ENCODE results near the gene KDM2B. TPM values are rescaled to one million over a fixed set of nuclear protein-coding genes. Genes with fewer than 3 reads are reported as not detected.

The KDM2B gene
- total RNA-seq, 2 donors from 2014 or later: 28.9 to 66.8 TPM

DNA sequence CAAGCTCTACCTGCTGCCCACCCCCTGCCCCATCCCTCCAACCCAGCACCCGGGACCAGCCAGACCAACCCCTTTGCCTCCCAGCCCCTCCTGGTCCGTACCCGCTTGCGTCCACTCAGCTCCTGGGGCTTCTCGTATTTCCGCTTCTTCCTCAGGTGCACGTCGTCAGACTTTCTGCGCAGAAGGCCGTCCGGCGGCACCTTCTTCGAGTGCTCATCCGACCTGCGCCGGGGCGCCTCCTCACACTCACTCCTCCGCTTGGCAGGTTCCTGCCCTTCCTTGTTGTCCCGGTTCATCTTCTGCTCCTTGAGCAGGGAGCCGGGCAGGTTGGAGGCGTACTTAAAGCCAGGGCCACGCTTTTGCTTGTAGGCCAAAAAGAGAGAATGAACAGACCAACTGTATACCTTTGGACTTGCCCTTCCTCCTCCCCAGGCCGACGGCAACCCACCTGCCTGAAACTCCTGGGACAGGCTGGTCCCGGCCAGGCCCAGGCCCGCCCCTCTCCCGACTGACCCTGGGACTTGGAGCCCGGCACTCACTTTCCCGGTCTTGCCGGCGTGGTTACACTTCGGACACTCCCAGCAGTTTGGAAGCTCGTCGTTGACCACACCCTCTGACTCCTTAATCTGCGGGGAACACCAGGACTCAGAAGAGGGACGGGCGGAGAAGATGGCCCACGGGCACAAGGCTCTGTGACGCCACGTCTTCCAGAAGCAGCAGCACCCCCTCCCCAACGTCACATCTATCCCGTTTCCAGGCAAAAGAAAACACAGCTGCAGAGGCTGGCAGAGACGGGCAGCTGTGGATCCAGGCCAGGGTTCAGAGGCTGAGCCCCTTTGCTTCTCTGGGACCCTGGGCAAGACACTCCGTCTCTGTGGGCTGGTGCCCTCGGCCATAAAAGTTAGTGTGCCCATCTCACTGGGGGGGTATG is 136.6 kb downstream of the KDM2B start:
- DNase-seq (ENCODE audit: low spot score in 2 of 2) (no peak), ATAC-seq (no peak)
- H3K9me3 Mint-ChIP-seq: no peaks in the 10 kb centered on the region
- H3K36me3 Mint-ChIP-seq: peaks cover 0 to 32% of the 10 kb centered on the region in 2 donors
- peak overlapping the region; percentile 28 to 44 for H3K27ac Mint-ChIP-seq

DNA sequence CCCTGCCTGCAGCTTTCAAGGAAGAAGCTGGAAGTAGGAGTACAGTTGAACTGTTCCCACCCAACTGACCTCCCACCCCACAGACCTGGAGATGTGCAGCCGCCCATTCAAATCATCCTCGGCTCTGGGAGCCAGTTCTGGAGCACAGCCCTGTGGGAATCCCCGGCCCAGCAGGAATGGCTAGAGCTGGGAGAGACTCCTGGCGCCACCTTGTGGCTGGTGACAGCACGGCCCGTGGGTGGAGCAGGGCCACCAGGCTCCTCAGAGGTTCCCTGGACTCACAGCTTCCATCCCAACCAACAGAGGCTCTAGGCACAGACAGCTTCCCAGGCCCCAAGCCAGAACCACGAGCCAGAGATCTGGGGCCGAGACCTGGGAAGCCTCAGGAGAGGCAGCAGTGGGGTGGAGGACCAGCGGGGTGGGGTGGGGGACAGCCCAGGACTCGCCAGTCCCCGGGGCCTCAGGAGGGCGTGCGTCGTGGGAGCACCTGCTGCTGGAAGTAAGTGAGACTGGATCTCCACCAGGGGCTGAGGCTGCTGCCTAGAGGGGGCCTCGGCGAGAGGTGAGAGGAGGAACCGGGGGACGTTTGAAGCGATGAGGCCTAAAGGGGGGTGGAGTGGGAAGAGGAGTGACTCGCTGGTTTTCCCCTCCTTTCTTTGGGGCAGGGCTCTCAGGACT is 137.5 kb downstream of the KDM2B start:
- DNase-seq (ENCODE audit: low spot score in 2 of 2) (peak; percentile 74 to 77), ATAC-seq (peak; percentile 74 to 92)
- Mint-ChIP-seq H3K36me3 (peaks cover 0 to 24% of the 10 kb centered on the region in 2 donors), H3K9me3 (no peaks in the 10 kb centered on the region), H3K27ac (peak overlapping the region; percentile 28 to 87)

DNA sequence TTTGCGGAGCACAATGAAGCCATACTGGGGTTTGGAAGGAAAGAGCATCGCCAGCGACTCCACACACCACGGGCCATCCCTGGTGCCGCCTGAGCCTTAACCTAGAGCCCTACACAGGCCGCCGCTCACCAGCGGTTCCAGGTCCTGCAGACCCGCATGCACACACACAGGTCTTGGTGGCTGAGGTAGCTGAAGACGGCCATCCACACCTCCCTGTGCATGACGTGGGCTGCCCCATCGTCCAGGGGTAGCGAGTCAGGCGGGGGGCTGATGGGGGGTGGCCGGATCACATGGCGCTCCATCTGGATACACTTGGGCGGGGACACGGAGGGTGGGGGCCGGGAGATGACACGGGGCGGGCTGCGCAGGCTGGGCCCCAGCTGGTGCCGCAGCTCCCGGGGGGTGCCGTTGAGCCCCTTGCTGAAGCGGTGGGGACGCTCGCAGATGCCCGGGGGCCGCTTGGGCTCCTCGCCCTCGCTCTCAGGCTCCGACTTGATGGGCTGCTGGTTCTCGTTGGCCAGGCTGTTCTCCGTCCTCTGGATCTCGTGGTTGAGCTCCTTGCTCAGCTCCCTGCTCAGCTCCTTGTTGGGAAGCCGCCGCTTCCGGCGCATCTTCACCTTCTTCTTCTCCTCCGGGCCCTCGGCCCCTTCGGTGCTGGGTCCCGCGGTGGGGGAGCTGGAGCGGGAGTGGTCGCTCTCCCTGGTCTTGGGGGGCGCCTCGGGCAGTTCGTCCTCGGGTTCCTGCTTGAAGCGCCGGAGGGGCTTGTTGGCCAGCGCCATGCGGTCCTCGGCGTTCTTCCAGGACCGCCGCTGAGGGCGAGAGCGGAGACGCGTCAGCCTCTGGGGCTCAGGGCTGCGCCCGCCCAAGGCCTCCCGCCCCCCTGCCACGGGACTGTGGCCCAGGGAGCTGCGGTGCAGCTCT is 138.5 kb downstream of the KDM2B start:
- Mint-ChIP-seq H3K9me3 (no peaks in the 10 kb centered on the region), H3K36me3 (peaks cover 4 to 28% of the 10 kb centered on the region in 2 donors), H3K27ac (no peak overlapping the region)
- DNase-seq (ENCODE audit: low spot score in 2 of 2): no peak
- no peak for ATAC-seq

DNA sequence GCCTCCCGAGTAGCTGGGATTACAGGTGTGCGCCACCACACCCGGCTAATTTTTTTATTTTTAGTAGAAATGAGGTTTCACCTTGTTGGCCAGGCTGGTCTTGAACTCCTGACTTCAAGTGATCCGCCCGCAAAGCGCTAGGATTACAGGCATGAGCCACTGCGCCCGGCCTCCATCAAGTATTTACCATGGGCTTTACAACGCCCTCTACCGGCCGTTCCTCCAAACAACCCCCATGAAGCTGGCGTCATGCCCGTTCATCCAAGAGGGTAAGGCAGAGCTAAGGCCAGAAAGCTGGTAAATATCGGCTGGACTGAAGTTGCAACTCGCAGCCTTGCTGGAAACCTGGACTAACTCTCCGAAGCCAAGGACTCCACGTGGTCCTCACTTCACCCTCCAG is 139.3 kb downstream of the KDM2B start:
- ATAC-seq (no peak), DNase-seq (ENCODE audit: low spot score in 2 of 2) (no peak)
- Mint-ChIP-seq H3K27ac (no peak overlapping the region), H3K9me3 (peaks cover 7% of the 10 kb centered on the region in 2 donors), H3K36me3 (peaks cover 11 to 35% of the 10 kb centered on the region in 2 donors)

DNA sequence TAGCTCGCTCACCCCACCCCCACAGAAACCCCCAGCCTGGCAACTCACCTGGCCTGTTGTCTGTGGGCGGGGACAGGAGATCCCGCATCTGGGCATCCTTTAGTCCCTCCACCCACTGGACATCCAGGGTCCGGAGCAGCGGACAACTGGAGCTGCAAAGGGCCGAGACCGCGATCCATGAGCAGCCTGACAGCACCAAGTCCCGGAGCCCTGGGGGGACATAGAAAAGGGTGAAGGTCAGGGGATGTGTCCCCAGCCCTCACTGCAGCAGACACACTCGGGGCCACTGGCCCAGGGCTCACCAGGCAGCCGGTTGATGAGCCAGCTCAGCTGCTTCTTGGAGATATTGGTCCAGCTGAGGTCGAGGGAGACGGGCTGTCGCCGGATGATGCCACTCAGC is 140.1 kb downstream of the KDM2B start:
- H3K27ac Mint-ChIP-seq: no peak overlapping the region
- H3K9me3 Mint-ChIP-seq: peaks cover 9 to 10% of the 10 kb centered on the region in 2 donors
- no peak for ATAC-seq
- peaks cover 16 to 43% of the 10 kb centered on the region in 2 donors for H3K36me3 Mint-ChIP-seq
- DNase-seq (ENCODE audit: low spot score in 2 of 2): no peak

DNA sequence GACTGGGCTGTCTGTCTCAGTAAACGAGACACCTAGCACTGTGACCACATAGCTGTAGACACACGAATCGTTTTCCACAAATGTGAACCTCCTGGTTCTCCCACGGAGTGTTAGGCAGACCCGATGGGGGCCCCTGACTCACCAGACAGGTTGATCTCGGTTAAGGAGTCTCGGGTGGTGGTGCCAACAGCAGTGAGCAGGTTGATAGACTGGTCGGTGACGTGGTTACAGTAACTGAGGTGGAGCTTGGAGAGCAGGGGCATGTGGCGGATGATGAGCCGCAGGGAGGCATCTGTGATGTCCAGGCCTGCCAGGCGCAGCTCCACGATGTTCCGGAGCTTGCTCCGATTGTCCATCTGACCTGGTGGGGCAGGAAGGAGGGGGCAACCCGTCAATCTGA is 141.1 kb downstream of the KDM2B start:
- DNase-seq (ENCODE audit: low spot score in 2 of 2) (no peak), ATAC-seq (no peak)
- Mint-ChIP-seq H3K36me3 (peaks cover 16 to 48% of the 10 kb centered on the region in 2 donors), H3K9me3 (peaks cover 9 to 10% of the 10 kb centered on the region in 2 donors), H3K27ac (no peak overlapping the region)

GRCh38 chr12:121438905-121439304 is 141.9 kb downstream of the KDM2B start:
- DNase-seq (ENCODE audit: low spot score in 2 of 2): no peak
- ATAC-seq: no peak
- Mint-ChIP-seq H3K9me3 (peaks cover 9 to 10% of the 10 kb centered on the region in 2 donors), H3K36me3 (peaks cover 16 to 46% of the 10 kb centered on the region in 2 donors), H3K27ac (peak overlapping the region in 1 of 2 donors; percentile 28)

- H3K27ac Mint-ChIP-seq: peak overlapping the region in 1 of 2 donors; percentile 43
- ATAC-seq: no peak
- H3K9me3 Mint-ChIP-seq: peaks cover 9 to 10% of the 10 kb centered on the region in 2 donors
- peaks cover 23 to 47% of the 10 kb centered on the region in 2 donors for H3K36me3 Mint-ChIP-seq
- DNase-seq (ENCODE audit: low spot score in 2 of 2): no peak
These were observed 144.1 kb downstream of the KDM2B start for GRCh38 chr12:121436706-121437105.

GRCh38 chr12:121432740-121433480 is 147.9 kb downstream of the KDM2B start:
- DNase-seq (ENCODE audit: low spot score in 2 of 2) (no peak), ATAC-seq (peak in 1 of 2 donors; percentile 20)
- Mint-ChIP-seq H3K9me3 (peaks cover 9 to 10% of the 10 kb centered on the region in 2 donors), H3K27ac (peak overlapping the region; percentile 74 to 84), H3K36me3 (peaks cover 29 to 46% of the 10 kb centered on the region in 2 donors)

DNA sequence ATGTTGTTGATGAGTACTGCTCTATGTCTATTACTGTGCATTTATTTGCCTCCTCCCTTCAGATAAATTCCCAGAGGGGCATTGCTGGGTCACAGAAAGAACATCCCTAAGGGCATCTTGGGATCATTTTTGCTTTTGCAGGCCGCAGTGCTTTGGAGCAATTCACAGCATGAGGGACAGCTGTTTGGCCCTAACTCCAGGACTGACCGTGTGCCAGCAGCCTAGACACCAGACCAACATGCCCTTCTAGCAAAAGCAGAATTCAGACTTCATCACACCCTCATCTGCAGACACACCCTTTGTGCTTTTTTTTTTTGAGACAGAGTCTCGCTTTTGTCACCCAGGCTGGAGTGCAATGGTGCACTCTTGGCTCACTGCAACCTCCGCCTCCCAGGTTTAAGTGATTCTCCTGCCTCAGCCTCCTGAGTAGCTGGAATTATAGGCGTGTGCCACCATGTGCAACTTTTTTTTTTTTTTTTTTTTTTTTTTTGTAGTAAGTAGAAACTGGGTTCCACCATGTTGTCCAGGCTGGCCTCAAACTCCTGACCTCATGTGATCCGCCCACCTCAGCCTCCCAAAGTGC is 149.9 kb downstream of the KDM2B start:
- H3K36me3 Mint-ChIP-seq: peaks cover 13 to 28% of the 10 kb centered on the region in 2 donors
- peak in 1 of 2 donors; percentile 22 for ATAC-seq

GRCh38 chr12:121428883-121429282 is 151.9 kb downstream of the KDM2B start:
- Mint-ChIP-seq H3K9me3 (no peaks in the 10 kb centered on the region), H3K27ac (peak overlapping the region in 1 of 2 donors; percentile 72), H3K36me3 (peaks cover 15 to 20% of the 10 kb centered on the region in 2 donors)
- ATAC-seq (no peak), DNase-seq (ENCODE audit: low spot score in 2 of 2) (no peak)

More for the DNA sequence above, 149.9 kb downstream of the KDM2B start:
- H3K27ac Mint-ChIP-seq: peak overlapping the region; percentile 40 to 72
- H3K9me3 Mint-ChIP-seq: no peaks in the 10 kb centered on the region
- no peak for DNase-seq (ENCODE audit: low spot score in 2 of 2)

DNA sequence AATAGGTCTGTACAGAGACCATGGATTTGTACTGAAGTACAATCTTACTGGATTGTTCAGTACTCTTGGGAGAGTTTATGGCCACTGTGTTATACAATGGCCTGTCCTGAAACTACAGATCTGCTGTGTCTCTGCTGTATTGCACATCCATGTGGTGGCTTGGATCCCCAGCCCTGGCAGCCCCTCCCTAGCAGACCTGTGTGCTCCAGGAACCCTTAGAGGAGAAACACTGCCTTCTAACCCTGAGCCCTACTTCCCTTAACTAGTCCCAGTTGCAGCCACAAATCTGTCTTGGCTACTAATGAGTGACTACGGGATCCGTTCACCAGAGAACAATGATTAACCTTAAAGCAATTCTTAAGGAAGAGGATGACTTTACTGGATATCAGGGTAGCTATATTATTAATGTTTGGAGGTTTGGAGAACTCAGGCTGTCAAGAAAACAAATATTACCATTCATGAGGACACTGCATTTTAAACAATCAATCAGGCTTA is 153.2 kb downstream of the KDM2B start:
- Mint-ChIP-seq H3K36me3 (peaks cover 15 to 26% of the 10 kb centered on the region in 2 donors), H3K27ac (peak overlapping the region; percentile 58 to 72), H3K9me3 (no peaks in the 10 kb centered on the region)
- no peak for DNase-seq (ENCODE audit: low spot score in 2 of 2)
- ATAC-seq: no peak

GRCh38 chr12:121424624-121424975 is 156.2 kb downstream of the KDM2B start:
- ATAC-seq: no peak
- Mint-ChIP-seq H3K36me3 (peaks cover 17 to 35% of the 10 kb centered on the region in 2 donors), H3K9me3 (no peaks in the 10 kb centered on the region), H3K27ac (peak overlapping the region in 1 of 2 donors; percentile 36)
- DNase-seq (ENCODE audit: low spot score in 2 of 2): no peak

GRCh38 chr12:121423682-121424623 is 156.9 kb downstream of the KDM2B start:
- DNase-seq (ENCODE audit: low spot score in 2 of 2) (no peak), ATAC-seq (no peak)
- Mint-ChIP-seq H3K27ac (no peak overlapping the region), H3K9me3 (no peaks in the 10 kb centered on the region), H3K36me3 (peaks cover 15 to 32% of the 10 kb centered on the region in 2 donors)
